CD14-positive monocyte (primary cell): ENCODE results near the gene SEMA6D. TPM values are rescaled to one million over a fixed set of nuclear protein-coding genes. Genes with fewer than 3 reads are reported as not detected.

Experiments used
- DNase-seq, 3 donors: peaks; one replicate each; pipeline ENCODE4 v3.0.0-alpha.2; 2011 to 2022
- H2AFZ ChIP-seq: 2 replicates; pipeline ENCODE4 v1.6.0; 2012; ENCODE audit warnings: mild to moderate bottlenecking, low read depth, low read length, inconsistent platforms; ENCODE audit not compliant: insufficient read depth, poor library complexity, severe bottlenecking
- H3K27ac ChIP-seq, 2 donors: 1 replicate in 1 of 2; 2 replicates in 1 of 2; pipeline ENCODE4 v1.5.1; 2012 to 2013; ENCODE audit warnings: low read length in 2 of 2, control low read depth in 1 of 2, inconsistent platforms in 1 of 2, low read depth in 1 of 2, mild to moderate bottlenecking in 1 of 2
- H3K27me3 ChIP-seq, 2 donors: one replicate each; pipeline versions ENCODE4 v1.6.0 to v1.6.1; 2011 to 2013; ENCODE audit warnings: low read length in 2 of 2; ENCODE audit not compliant: control insufficient read depth in 2 of 2, insufficient read depth in 2 of 2
- H3K36me3 ChIP-seq, 2 donors: replicated peaks in 1 of 2; 1 replicate in 1 of 2; 2 replicates in 1 of 2; pipeline versions ENCODE4 v1.5.1 to v1.6.1; 2012 to 2013; ENCODE audit warnings: low read length in 2 of 2, control low read depth in 1 of 2, inconsistent platforms in 1 of 2, mild to moderate bottlenecking in 1 of 2; ENCODE audit not compliant: insufficient read depth in 2 of 2, control insufficient read depth in 1 of 2
- H3K4me1 ChIP-seq, 2 donors: 1 replicate in 1 of 2; 2 replicates in 1 of 2; pipeline versions ENCODE4 v1.5.1 to v1.6.1; 2012 to 2013; ENCODE audit warnings: low read length in 2 of 2, control low read depth in 1 of 2, inconsistent platforms in 1 of 2, mild to moderate bottlenecking in 1 of 2, moderate library complexity in 1 of 2; ENCODE audit not compliant: insufficient read depth in 2 of 2, control insufficient read depth in 1 of 2
- H3K4me2 ChIP-seq: replicated peaks from 2 replicates; pipeline ENCODE3; 2012; ENCODE audit warnings: low read length, moderate library complexity, mild to moderate bottlenecking; ENCODE audit not compliant: poor library complexity, severe bottlenecking; ENCODE audit errors: extremely low read depth
- H3K4me3 ChIP-seq, 3 experiments: fragments of 200-600 bp in 1 of 3; sonication (generic) in 1 of 3; replicated peaks in 1 of 3; 1 replicate in 2 of 3; 2 replicates in 1 of 3; pipeline ENCODE4 v1.5.1; 2011 to 2013; ENCODE audit warnings: low read length in 3 of 3, mild to moderate bottlenecking in 3 of 3, control low read depth in 2 of 3, low read depth in 2 of 3, inconsistent platforms in 1 of 3, moderate library complexity in 1 of 3
- H3K79me2 ChIP-seq: 2 replicates; pipeline ENCODE4 v1.6.0; 2012; ENCODE audit warnings: mild to moderate bottlenecking, control low read depth, inconsistent platforms, low read length, moderate library complexity; ENCODE audit not compliant: insufficient read depth
- H3K9ac ChIP-seq: 2 replicates; pipeline ENCODE4 v1.6.0; 2017; ENCODE audit warnings: low read length, mild to moderate bottlenecking; ENCODE audit not compliant: insufficient read depth, poor library complexity, severe bottlenecking
- H3K9me3 ChIP-seq, 2 donors: replicated peaks in 1 of 2; 1 replicate in 1 of 2; 2 replicates in 1 of 2; pipeline versions ENCODE4 v1.5.1 to v1.6.1; 2012 to 2013; ENCODE audit warnings: low read length in 2 of 2, control low read depth in 1 of 2; ENCODE audit not compliant: control insufficient read depth in 1 of 2, insufficient read depth in 1 of 2
- H4K20me1 ChIP-seq: 2 replicates; pipeline ENCODE4 v1.6.0; 2012; ENCODE audit warnings: mild to moderate bottlenecking, low read length, control low read depth, moderate library complexity; ENCODE audit not compliant: insufficient read depth
- H3K27ac Mint-ChIP-seq, 7 donors: one replicate each; pipeline ENCODE4 v1.8.0; 2020; ENCODE audit warnings: mild to moderate bottlenecking in 7 of 7, mixed read lengths in 7 of 7, moderate library complexity in 6 of 7, inconsistent platforms in 2 of 7
- H3K27me3 Mint-ChIP-seq, 3 donors: one replicate each; pipeline ENCODE4 v1.8.0; 2021 to 2022; ENCODE audit warnings: low read depth in 3 of 3, mild to moderate bottlenecking in 3 of 3, mixed read lengths in 3 of 3, moderate library complexity in 3 of 3, inconsistent platforms in 1 of 3
- H3K36me3 Mint-ChIP-seq, 2 donors: one replicate each; pipeline ENCODE4 v1.8.0; 2020; ENCODE audit warnings: mixed read lengths in 2 of 2, inconsistent platforms in 1 of 2, mild to moderate bottlenecking in 1 of 2
- H3K4me1 Mint-ChIP-seq: one replicate; pipeline ENCODE4 v1.8.0; 2020; ENCODE audit warnings: mild to moderate bottlenecking, mixed read lengths
- H3K4me3 Mint-ChIP-seq, 2 donors: one replicate each; pipeline ENCODE4 v1.8.0; 2020; ENCODE audit warnings: mild to moderate bottlenecking in 2 of 2, mixed read lengths in 2 of 2, moderate library complexity in 1 of 2
- H3K9me3 Mint-ChIP-seq, 7 donors: one replicate each; pipeline ENCODE4 v1.8.0; 2020 to 2022; ENCODE audit warnings: mixed read lengths in 7 of 7, mild to moderate bottlenecking in 6 of 7, moderate library complexity in 6 of 7, inconsistent platforms in 2 of 7
- WGBS: methylation state at CpG from one replicate; pipeline ENCODE4 v1.1.5; 2013; ENCODE audit warnings: missing lambda C conversion rate; ENCODE audit not compliant: insufficient coverage; 5-methylcytosine and 5-hydroxymethylcytosine counted together
- intact Hi-C, 2 donors: fragments of 100-400 bp; cut with micrococcal nuclease; formaldehyde crosslinking; loops; one replicate each; pipeline versions ENCODE4 v1.15.0 to v1.15.1; 2023
- polyA plus RNA-seq, 3 donors: library from polyadenylated mRNA; depleted of rRNA in 1 of 3; unstranded in 2 of 3; stranded (reverse) in 1 of 3; fragments of 300-500 nt in 2 of 3; fragments of >200 nt in 1 of 3; fragmentation: Illumina TruSeq in 2 of 3; gene quantifications; 1 replicate in 2 of 3; 2 replicates in 1 of 3; pipeline ENCODE4 v1.2.3, GENCODE V29; 2012 to 2021
- TF ChIP-seq, protein P1 (sequence below): fragments of 200-600 bp; IDR thresholded peaks from one replicate; pipeline ENCODE4 v1.8.0; 2022; ENCODE audit warnings: antibody characterized with exemption, mild to moderate bottlenecking

Gene SEMA6D
- polyA plus RNA-seq, 3 donors, result not detected

DNA sequence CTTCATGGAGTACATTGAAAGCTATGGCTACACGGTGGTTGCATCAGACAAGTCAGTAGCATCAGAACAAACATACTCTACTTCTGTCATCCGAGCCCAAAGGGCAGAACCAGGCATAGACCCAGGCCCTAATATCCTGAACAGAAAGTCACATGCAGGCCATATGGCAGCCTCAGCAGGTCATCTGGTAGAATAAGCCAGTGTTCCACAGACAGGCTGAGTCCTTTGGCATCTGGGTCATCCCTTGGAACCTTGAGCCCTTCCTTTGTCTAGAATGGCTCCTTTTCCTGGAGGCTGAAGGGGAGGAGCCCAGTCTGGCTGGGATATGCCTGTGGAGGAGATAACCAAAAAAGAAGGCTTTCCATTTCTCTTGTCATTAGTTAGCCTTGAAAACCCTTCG, 29.2 kb downstream of the SEMA6D start:
- Histone ChIP-seq H3K27me3 (no peaks in the 10 kb centered on the region), H3K27ac (no peak overlapping the region), H3K4me2 (no peak overlapping the region), H3K9me3 (peaks cover 0 to 4% of the 10 kb centered on the region in 2 donors), H3K4me3 (no peak overlapping the region), H2AFZ (no peak overlapping the region), H3K4me1 (no peaks in the 10 kb centered on the region), H3K9ac (no peak overlapping the region), H4K20me1 (no peaks in the 10 kb centered on the region), H3K36me3 (no peaks in the 10 kb centered on the region), H3K79me2 (no peaks in the 10 kb centered on the region)
- Mint-ChIP-seq H3K4me3 (no peak overlapping the region), H3K9me3 (peaks cover 0 to 3% (median 0%) of the 10 kb centered on the region in 7 donors), H3K27me3 (peaks cover 0 to 2% (median 0%) of the 10 kb centered on the region in 3 donors), H3K27ac (no peak overlapping the region), H3K36me3 (no peaks in the 10 kb centered on the region), H3K4me1 (no peaks in the 10 kb centered on the region)
- TF ChIP-seq, protein P1, sequence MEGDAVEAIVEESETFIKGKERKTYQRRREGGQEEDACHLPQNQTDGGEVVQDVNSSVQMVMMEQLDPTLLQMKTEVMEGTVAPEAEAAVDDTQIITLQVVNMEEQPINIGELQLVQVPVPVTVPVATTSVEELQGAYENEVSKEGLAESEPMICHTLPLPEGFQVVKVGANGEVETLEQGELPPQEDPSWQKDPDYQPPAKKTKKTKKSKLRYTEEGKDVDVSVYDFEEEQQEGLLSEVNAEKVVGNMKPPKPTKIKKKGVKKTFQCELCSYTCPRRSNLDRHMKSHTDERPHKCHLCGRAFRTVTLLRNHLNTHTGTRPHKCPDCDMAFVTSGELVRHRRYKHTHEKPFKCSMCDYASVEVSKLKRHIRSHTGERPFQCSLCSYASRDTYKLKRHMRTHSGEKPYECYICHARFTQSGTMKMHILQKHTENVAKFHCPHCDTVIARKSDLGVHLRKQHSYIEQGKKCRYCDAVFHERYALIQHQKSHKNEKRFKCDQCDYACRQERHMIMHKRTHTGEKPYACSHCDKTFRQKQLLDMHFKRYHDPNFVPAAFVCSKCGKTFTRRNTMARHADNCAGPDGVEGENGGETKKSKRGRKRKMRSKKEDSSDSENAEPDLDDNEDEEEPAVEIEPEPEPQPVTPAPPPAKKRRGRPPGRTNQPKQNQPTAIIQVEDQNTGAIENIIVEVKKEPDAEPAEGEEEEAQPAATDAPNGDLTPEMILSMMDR, result no peak
- intact Hi-C loops, result no loop called here
- DNase-seq, result no peak
- 88% methylated on average over 2 of the region's 3 CpGs for WGBS

DNA sequence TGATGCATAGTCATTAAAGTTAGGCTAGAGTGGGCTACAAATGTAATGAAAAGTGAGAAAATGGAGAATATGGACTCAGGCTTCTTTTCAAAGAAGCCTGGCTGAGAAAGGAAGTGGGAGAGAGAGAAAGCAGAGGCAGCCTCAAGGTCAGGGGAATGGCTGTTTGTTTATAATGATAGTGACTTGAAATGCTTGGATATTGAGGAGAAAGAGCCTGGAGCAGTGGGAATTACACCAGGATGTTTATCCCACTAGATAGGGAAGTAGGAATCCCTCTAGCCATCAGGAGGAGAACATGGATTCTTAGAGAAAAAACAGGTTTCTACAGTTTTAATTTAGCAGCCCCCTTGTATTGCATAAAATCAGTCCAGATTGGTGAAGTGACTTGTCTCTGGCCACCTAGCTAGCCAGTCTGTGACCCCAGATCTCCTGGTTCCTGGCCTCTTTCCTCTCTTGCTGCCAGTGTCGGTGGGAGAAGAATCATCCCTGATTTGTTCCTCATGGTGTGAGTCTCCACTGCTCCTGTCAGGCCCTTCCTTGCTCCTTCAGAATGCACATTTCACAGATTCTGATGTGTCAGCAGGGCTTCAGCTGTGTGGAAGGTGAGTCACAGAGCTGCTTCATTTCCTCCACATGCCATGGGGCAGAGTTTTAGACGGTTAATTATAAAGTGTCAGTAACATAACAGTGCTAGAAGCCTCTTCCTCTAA, 32.9 kb downstream of the SEMA6D start:
- H2AFZ ChIP-seq, result no peak overlapping the region
- H3K9me3 ChIP-seq, result peaks cover 9 to 22% of the 10 kb centered on the region in 2 donors
- TF ChIP-seq, protein P1, result no peak
- no peak overlapping the region for H3K27ac ChIP-seq
- no peaks in the 10 kb centered on the region for H4K20me1 ChIP-seq
- DNase-seq, result no peak
- Mint-ChIP-seq H3K27ac (no peak overlapping the region), H3K36me3 (no peaks in the 10 kb centered on the region), H3K27me3 (peaks cover 0 to 2% (median 0%) of the 10 kb centered on the region in 3 donors), H3K9me3 (peaks cover 6 to 25% (median 13%) of the 10 kb centered on the region in 7 donors), H3K4me1 (no peaks in the 10 kb centered on the region), H3K4me3 (no peak overlapping the region)
- no peak overlapping the region for H3K4me2 ChIP-seq
- H3K36me3 ChIP-seq, result no peaks in the 10 kb centered on the region
- intact Hi-C loops, result no loop called here
- H3K4me1 ChIP-seq, result no peaks in the 10 kb centered on the region
- no peaks in the 10 kb centered on the region for H3K79me2 ChIP-seq
- H3K4me3 ChIP-seq, result no peak overlapping the region
- H3K9ac ChIP-seq, result no peak overlapping the region
- H3K27me3 ChIP-seq, result no peaks in the 10 kb centered on the region
- 100% methylated on average over 1 of the region's 2 CpGs for WGBS
